Epithelial cell of esophagus (primary cell): ENCODE data around the gene EIF2S3.

Source experiments
- DNase-seq: peaks from one replicate; pipeline ENCODE4 v3.0.0; 2010; ENCODE audit warnings: low read depth
- H3K4me3 ChIP-seq: 2 replicates; pipeline ENCODE4 v1.5.1; 2011; ENCODE audit warnings: mild to moderate bottlenecking, low read length, control low read depth
- CTCF ChIP-seq: IDR thresholded peaks from 2 replicates; pipeline ENCODE4 v1.5.1; 2011; ENCODE audit warnings: low read depth, mild to moderate bottlenecking, low read length, control low read depth, inconsistent platforms; ENCODE audit not compliant: insufficient read depth; ENCODE audit errors: missing control alignments

Gene EIF2S3

GRCh38 chrX:24100713-24101112, 46.0 kb downstream of the EIF2S3 start:
- no peak overlapping the region for H3K4me3 ChIP-seq
- no peak for TF ChIP-seq CTCF
- DNase-seq: no peak

GRCh38 chrX:24110069-24110468, 55.3 kb downstream of the EIF2S3 start:
- no peak for DNase-seq
- H3K4me3 ChIP-seq: no peak overlapping the region
- TF ChIP-seq CTCF: no peak

- no peak for TF ChIP-seq CTCF
- no peak for DNase-seq
- no peak overlapping the region for H3K4me3 ChIP-seq
These were observed 58.4 kb downstream of the EIF2S3 start for GRCh38 chrX:24113181-24113580.

- TF ChIP-seq CTCF: no peak
- no peak overlapping the region for H3K4me3 ChIP-seq
- DNase-seq: peak; percentile 34
These were observed 62.5 kb downstream of the EIF2S3 start for GRCh38 chrX:24117258-24117657.

GRCh38 chrX:24124244-24124799, 69.6 kb downstream of the EIF2S3 start:
- TF ChIP-seq CTCF: no peak
- no peak for DNase-seq
- no peak overlapping the region for H3K4me3 ChIP-seq

- no peak for TF ChIP-seq CTCF
- DNase-seq: no peak
- no peak overlapping the region for H3K4me3 ChIP-seq
These were observed 70.4 kb downstream of the EIF2S3 start for GRCh38 chrX:24125028-24125612.
